Fibroblast of lung (primary cell): ENCODE results near the gene GMNN. TPM values are rescaled to one million over a fixed set of nuclear protein-coding genes. Genes with fewer than 3 reads are reported as not detected.

ENCODE experiments used
- DNase-seq, 2 donors: peaks; one replicate each; pipeline versions ENCODE4 v3.0.0 to v3.0.0-alpha.2; 2010; ENCODE audit warnings: low read depth in 2 of 2
- H2AFZ ChIP-seq: 2 replicates; pipeline ENCODE4 v1.5.1; 2012; ENCODE audit warnings: low read length, control low read depth, inconsistent platforms
- H3K27ac ChIP-seq: 2 replicates; pipeline ENCODE4 v1.5.1; 2011; ENCODE audit warnings: low read length, control low read depth; ENCODE audit not compliant: insufficient read depth
- H3K27me3 ChIP-seq: 2 replicates; pipeline ENCODE4 v1.5.1; 2011; ENCODE audit warnings: mild to moderate bottlenecking, low read length; ENCODE audit not compliant: control insufficient read depth, insufficient read depth
- H3K36me3 ChIP-seq: 2 replicates; pipeline ENCODE4 v1.5.1; 2011; ENCODE audit warnings: low read length; ENCODE audit not compliant: control insufficient read depth, insufficient read depth
- H3K4me1 ChIP-seq: 2 replicates; pipeline ENCODE4 v1.5.1; 2011; ENCODE audit warnings: low read length; ENCODE audit not compliant: control insufficient read depth, insufficient read depth; ENCODE audit errors: extremely low read depth
- H3K4me2 ChIP-seq: 2 replicates; pipeline ENCODE4 v1.5.1; 2011; ENCODE audit warnings: low read length, control low read depth; ENCODE audit not compliant: insufficient read depth; ENCODE audit errors: extremely low read depth
- H3K4me3 ChIP-seq, 4 experiments: fragments of 200-600 bp in 1 of 4; sonication (generic) in 1 of 4; replicated peaks in 1 of 4; 2 replicates each; pipeline ENCODE4 v1.5.1; 2011 to 2016; ENCODE audit warnings: low read length in 4 of 4, low read depth in 3 of 4, mild to moderate bottlenecking in 3 of 4, control low read depth in 2 of 4, inconsistent platforms in 1 of 4, mixed read lengths in 1 of 4; ENCODE audit not compliant: insufficient read depth in 1 of 4; ENCODE audit errors: control extremely low read depth in 1 of 4
- H3K79me2 ChIP-seq: 2 replicates; pipeline ENCODE4 v1.5.1; 2012; ENCODE audit warnings: mild to moderate bottlenecking, low read length, inconsistent platforms; ENCODE audit not compliant: control insufficient read depth, insufficient read depth
- H3K9ac ChIP-seq: 2 replicates; pipeline ENCODE4 v1.5.1; 2011; ENCODE audit warnings: mild to moderate bottlenecking, low read length, control low read depth; ENCODE audit not compliant: insufficient read depth
- H3K9me3 ChIP-seq: 2 replicates; pipeline ENCODE4 v1.5.1; 2012; ENCODE audit warnings: low read depth, low read length; ENCODE audit not compliant: control insufficient read depth, insufficient read depth
- H4K20me1 ChIP-seq: 2 replicates; pipeline ENCODE4 v1.5.1; 2011; ENCODE audit warnings: low read length; ENCODE audit not compliant: control insufficient read depth, insufficient read depth; ENCODE audit errors: extremely low read depth
- EZH2 ChIP-seq: IDR thresholded peaks from 2 replicates; pipeline ENCODE4 v1.5.1; 2012; ENCODE audit warnings: low read length, control low read depth, mild to moderate bottlenecking; ENCODE audit errors: missing control alignments
- polyA plus RNA-seq, 2 donors: library from polyadenylated mRNA; depleted of rRNA in 1 of 2; stranded (reverse) in 1 of 2; unstranded in 1 of 2; fragments of >200 nt; gene quantifications; 2 replicates each; pipeline ENCODE4 v1.2.1, GENCODE V29; 2011 to 2012; ENCODE audit warnings: missing spikeins in 1 of 2
- total RNA-seq: library from RNA; depleted of rRNA; stranded (reverse); fragments of >200 nt; gene quantifications from 2 replicates; pipeline ENCODE4 v1.2.1, GENCODE V29; 2014
- TF ChIP-seq, protein P1 (sequence below), 2 donors: IDR thresholded peaks in 1 of 2; conservative IDR thresholded peaks in 1 of 2; 1 replicate in 1 of 2; 2 replicates in 1 of 2; pipeline ENCODE4 v1.5.1; 2011 to 2012; ENCODE audit warnings: low read length in 2 of 2, control low read depth in 1 of 2, inconsistent platforms in 1 of 2, low read depth in 1 of 2, mild to moderate bottlenecking in 1 of 2

GMNN gene
- total and polyA plus RNA-seq, 2 donors (not counting 1 experiment from before 2014, with no cell fraction given), result 12.9 to 18.9 TPM

GRCh38 chr6:24823185-24823584 lies 48.4 kb downstream of the GMNN start:
- Histone ChIP-seq H3K4me2 (no peak overlapping the region), H3K27me3 (no peaks in the 10 kb centered on the region), H3K79me2 (no peaks in the 10 kb centered on the region), H3K36me3 (no peaks in the 10 kb centered on the region), H3K9me3 (no peaks in the 10 kb centered on the region), H3K4me1 (no peaks in the 10 kb centered on the region), H3K4me3 (no peak overlapping the region), H3K9ac (no peak overlapping the region), H4K20me1 (no peaks in the 10 kb centered on the region), H2AFZ (no peak overlapping the region), H3K27ac (no peak overlapping the region)
- TF ChIP-seq, protein P1, sequence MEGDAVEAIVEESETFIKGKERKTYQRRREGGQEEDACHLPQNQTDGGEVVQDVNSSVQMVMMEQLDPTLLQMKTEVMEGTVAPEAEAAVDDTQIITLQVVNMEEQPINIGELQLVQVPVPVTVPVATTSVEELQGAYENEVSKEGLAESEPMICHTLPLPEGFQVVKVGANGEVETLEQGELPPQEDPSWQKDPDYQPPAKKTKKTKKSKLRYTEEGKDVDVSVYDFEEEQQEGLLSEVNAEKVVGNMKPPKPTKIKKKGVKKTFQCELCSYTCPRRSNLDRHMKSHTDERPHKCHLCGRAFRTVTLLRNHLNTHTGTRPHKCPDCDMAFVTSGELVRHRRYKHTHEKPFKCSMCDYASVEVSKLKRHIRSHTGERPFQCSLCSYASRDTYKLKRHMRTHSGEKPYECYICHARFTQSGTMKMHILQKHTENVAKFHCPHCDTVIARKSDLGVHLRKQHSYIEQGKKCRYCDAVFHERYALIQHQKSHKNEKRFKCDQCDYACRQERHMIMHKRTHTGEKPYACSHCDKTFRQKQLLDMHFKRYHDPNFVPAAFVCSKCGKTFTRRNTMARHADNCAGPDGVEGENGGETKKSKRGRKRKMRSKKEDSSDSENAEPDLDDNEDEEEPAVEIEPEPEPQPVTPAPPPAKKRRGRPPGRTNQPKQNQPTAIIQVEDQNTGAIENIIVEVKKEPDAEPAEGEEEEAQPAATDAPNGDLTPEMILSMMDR (conservative IDR thresholded peaks at IDR 0.05 in 1 of 2, IDR thresholded peaks at IDR 0.05 in 1 of 2; ENCODE audit: low read depth in 1 of 2, low read length in 2 of 2), result no peak
- TF ChIP-seq EZH2, result no peak
- DNase-seq, result no peak

GRCh38 chr6:24824142-24824938 lies 49.6 kb downstream of the GMNN start:
- no peaks in the 10 kb centered on the region for H3K79me2 ChIP-seq
- no peaks in the 10 kb centered on the region for H3K27me3 ChIP-seq
- no peaks in the 10 kb centered on the region for H3K9me3 ChIP-seq
- no peak overlapping the region for H3K4me2 ChIP-seq
- no peak overlapping the region for H3K4me3 ChIP-seq
- H4K20me1 ChIP-seq, result no peaks in the 10 kb centered on the region
- no peak overlapping the region for H2AFZ ChIP-seq
- H3K36me3 ChIP-seq, result no peaks in the 10 kb centered on the region
- H3K4me1 ChIP-seq, result no peaks in the 10 kb centered on the region
- H3K9ac ChIP-seq, result no peak overlapping the region
- DNase-seq, result no peak
- TF ChIP-seq, protein P1 (conservative IDR thresholded peaks at IDR 0.05 in 1 of 2, IDR thresholded peaks at IDR 0.05 in 1 of 2; ENCODE audit: low read depth in 1 of 2, low read length in 2 of 2), result no peak
- no peak overlapping the region for H3K27ac ChIP-seq

- no peak overlapping the region for H3K9ac ChIP-seq
- TF ChIP-seq EZH2, result no peak
- TF ChIP-seq, protein P1 (conservative IDR thresholded peaks at IDR 0.05 in 1 of 2, IDR thresholded peaks at IDR 0.05 in 1 of 2; ENCODE audit: low read depth in 1 of 2, low read length in 2 of 2), result no peak
- H2AFZ ChIP-seq, result no peak overlapping the region
- DNase-seq, result no peak
- H3K79me2 ChIP-seq, result no peaks in the 10 kb centered on the region
- no peaks in the 10 kb centered on the region for H3K27me3 ChIP-seq
- no peaks in the 10 kb centered on the region for H3K36me3 ChIP-seq
- H3K27ac ChIP-seq, result no peak overlapping the region
- H3K9me3 ChIP-seq, result no peaks in the 10 kb centered on the region
- no peak overlapping the region for H3K4me2 ChIP-seq
- H3K4me3 ChIP-seq, result no peak overlapping the region
- no peaks in the 10 kb centered on the region for H3K4me1 ChIP-seq
- H4K20me1 ChIP-seq, result no peaks in the 10 kb centered on the region
Measured at GRCh38 chr6:24825130-24825630, 50.4 kb downstream of the GMNN start.
